Memory B cell (primary cell): Measurements from ENCODE around the gene SNRNP48.

Experiments
- ATAC-seq: fragments of 150-1000 bp; cut with Tn5 transposase; 2 replicates; pipeline ENCODE4 v1.10.0; 2021; ENCODE audit warnings: low read depth, mild to moderate bottlenecking, moderate library complexity
- DNase-seq, 2 donors: peaks; one replicate each; pipeline ENCODE4 v3.0.0; 2022; ENCODE audit warnings: low spot score in 2 of 2
- H3K27ac Mint-ChIP-seq: one replicate; pipeline ENCODE4 v1.8.0; 2022; ENCODE audit warnings: mild to moderate bottlenecking, moderate library complexity, mixed read lengths
- H3K27me3 Mint-ChIP-seq: one replicate; pipeline ENCODE4 v1.8.0; 2022; ENCODE audit warnings: mixed read lengths
- H3K36me3 Mint-ChIP-seq: one replicate; pipeline ENCODE4 v1.8.0; 2022; ENCODE audit warnings: mild to moderate bottlenecking, mixed read lengths
- H3K4me1 Mint-ChIP-seq: one replicate; pipeline ENCODE4 v1.8.0; 2022; ENCODE audit warnings: mixed read lengths
- H3K4me3 Mint-ChIP-seq: one replicate; pipeline ENCODE4 v1.8.0; 2022; ENCODE audit warnings: mild to moderate bottlenecking, moderate library complexity, mixed read lengths
- H3K9me3 Mint-ChIP-seq: one replicate; pipeline ENCODE4 v1.8.0; 2022; ENCODE audit warnings: mixed read lengths

SNRNP48 gene

DNA sequence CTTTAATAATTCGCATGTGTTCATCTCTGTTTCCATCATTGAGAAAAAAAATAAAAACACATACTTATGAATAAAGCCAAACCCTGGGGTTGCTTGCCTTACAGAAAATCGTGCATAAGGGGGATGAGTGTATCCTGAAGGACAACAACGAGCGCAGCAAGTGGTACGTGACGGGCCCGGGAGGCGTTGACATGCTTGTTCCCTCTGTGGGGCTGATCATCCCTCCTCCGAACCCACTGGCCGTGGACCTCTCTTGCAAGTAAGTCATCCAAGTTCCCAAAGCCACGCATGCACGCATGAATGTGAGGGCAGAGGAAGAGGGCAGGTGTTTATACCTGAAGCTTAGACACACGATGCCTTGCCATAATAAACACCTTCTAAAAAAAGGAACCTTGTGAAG, 20.9 kb upstream of the SNRNP48 start:
- Mint-ChIP-seq H3K27me3 (peaks cover 5% of the 10 kb centered on the region), H3K27ac (no peak overlapping the region), H3K9me3 (no peaks in the 10 kb centered on the region), H3K36me3 (no peaks in the 10 kb centered on the region), H3K4me3 (no peak overlapping the region), H3K4me1 (no peaks in the 10 kb centered on the region)
- ATAC-seq (no peak), DNase-seq (no peak)

DNA sequence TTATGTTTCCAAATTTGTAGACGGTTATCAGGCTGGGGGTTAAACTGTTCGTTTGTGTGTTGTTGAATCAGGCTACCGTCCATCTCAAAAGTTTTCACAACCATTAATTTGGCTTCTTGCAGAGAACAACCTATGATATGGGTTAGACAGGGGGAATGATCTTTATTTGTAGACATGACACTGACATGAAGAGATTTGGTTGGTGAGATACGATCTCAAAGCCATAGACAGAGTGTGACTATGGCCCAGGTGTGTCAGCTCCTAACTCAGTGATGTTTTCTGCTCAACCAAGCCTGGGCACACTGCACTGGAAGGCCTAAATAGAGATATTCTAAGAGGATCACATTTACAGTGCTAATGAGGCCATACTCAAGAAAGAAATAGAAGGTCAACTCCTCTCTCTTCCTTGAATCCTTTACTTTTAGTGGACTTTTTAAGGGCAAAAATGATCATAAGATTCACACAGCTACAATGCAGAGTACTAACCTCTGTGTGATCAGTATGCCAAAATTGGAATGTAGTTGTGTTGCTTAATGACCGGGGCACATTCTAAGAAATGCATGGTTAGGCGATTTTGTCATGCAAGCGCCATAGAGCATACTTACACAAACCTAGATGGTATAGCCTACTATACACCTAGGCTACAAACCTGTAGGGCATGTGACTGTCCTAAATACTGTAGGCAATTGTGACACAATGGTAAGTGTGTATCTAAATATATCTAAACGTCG, 17.6 kb upstream of the SNRNP48 start:
- DNase-seq = no peak
- H3K9me3 Mint-ChIP-seq = no peaks in the 10 kb centered on the region
- H3K4me1 Mint-ChIP-seq = no peaks in the 10 kb centered on the region
- no peak for ATAC-seq
- H3K27me3 Mint-ChIP-seq = peaks cover 3% of the 10 kb centered on the region
- no peak overlapping the region for H3K4me3 Mint-ChIP-seq
- no peaks in the 10 kb centered on the region for H3K36me3 Mint-ChIP-seq
- H3K27ac Mint-ChIP-seq = no peak overlapping the region

DNA sequence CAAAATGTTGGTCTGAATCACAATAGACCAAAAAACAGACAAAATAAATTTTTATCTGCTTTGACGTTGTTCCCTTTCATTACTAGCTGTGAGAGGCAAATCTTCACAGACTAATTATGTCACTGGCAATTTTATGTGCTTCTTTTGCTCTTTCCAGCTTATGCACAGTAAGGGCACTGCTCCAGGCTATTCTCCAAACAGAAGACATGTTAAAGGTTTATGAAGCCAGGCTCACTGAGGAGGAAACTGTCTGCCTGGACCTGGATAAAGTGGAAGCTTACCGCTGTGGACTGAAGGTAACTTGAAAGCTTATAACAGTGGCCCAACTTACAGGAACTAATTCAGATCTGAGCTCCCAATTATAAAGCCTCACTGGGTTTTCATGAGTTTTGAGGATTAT, 15.5 kb upstream of the SNRNP48 start:
- no peaks in the 10 kb centered on the region for H3K36me3 Mint-ChIP-seq
- DNase-seq (no peak), ATAC-seq (no peak)
- no peak overlapping the region for H3K4me3 Mint-ChIP-seq
- peaks cover 5% of the 10 kb centered on the region for H3K27me3 Mint-ChIP-seq
- H3K4me1 Mint-ChIP-seq = no peaks in the 10 kb centered on the region
- no peaks in the 10 kb centered on the region for H3K9me3 Mint-ChIP-seq
- H3K27ac Mint-ChIP-seq = no peak overlapping the region

DNA sequence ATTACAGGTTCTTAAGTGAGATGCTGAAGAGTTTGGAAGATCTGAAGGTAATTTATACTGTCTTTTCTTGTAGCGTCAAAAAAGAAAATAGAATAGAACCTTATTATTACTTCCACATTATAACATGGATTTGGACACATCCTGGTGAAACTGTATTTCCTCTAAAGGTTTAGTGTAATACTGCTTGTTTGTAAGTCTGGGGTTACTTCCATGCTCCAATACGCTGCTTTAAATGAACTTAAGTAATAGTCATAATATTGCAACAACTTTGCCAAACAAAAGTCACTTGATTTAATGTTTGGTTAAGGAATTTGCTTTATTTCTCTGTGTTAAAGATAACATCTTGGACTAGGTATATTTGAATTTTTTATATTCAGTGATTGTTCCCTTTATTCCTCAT, 11.5 kb upstream of the SNRNP48 start:
- Mint-ChIP-seq H3K4me1 (no peaks in the 10 kb centered on the region), H3K36me3 (peaks cover 2% of the 10 kb centered on the region), H3K4me3 (no peak overlapping the region), H3K9me3 (no peaks in the 10 kb centered on the region), H3K27ac (no peak overlapping the region), H3K27me3 (peaks cover 2% of the 10 kb centered on the region)
- no peak for DNase-seq
- no peak for ATAC-seq

DNA sequence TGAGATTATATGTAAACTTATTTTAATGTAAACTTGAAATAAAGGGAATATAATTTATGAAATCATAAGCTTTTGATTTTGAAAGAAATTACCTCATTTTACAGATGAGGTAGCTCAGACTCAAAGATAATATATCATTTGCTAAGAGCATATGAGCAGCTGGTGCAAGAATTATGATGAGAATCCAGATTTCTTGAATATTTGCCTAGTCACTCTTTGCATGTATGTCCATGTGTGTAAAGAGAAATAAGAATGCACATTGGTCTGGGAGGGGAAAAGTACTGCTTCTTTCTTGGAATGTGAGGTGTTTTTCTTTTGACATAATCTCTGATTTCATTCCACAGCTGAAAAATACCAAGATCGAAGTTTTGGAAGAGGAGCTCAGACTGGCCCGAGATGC, 11.1 kb upstream of the SNRNP48 start:
- Mint-ChIP-seq H3K36me3 (peaks cover 2% of the 10 kb centered on the region), H3K27ac (no peak overlapping the region), H3K4me3 (no peak overlapping the region), H3K9me3 (no peaks in the 10 kb centered on the region), H3K4me1 (no peaks in the 10 kb centered on the region), H3K27me3 (peaks cover 2% of the 10 kb centered on the region)
- no peak for DNase-seq
- no peak for ATAC-seq

DNA sequence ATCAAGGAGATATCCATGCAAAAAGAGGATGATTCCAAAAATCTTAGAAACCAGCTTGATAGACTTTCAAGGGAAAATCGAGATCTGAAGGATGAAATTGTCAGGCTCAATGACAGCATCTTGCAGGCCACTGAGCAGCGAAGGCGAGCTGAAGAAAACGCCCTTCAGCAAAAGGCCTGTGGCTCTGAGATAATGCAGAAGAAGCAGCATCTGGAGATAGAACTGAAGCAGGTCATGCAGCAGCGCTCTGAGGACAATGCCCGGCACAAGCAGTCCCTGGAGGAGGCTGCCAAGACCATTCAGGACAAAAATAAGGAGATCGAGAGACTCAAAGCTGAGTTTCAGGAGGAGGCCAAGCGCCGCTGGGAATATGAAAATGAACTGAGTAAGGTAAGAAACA, 10.1 kb upstream of the SNRNP48 start:
- H3K4me3 Mint-ChIP-seq = no peak overlapping the region
- no peak for DNase-seq
- H3K9me3 Mint-ChIP-seq = no peaks in the 10 kb centered on the region
- ATAC-seq = no peak
- no peak overlapping the region for H3K27ac Mint-ChIP-seq
- H3K27me3 Mint-ChIP-seq = peaks cover 2% of the 10 kb centered on the region
- H3K36me3 Mint-ChIP-seq = peaks cover 2% of the 10 kb centered on the region
- no peaks in the 10 kb centered on the region for H3K4me1 Mint-ChIP-seq

DNA sequence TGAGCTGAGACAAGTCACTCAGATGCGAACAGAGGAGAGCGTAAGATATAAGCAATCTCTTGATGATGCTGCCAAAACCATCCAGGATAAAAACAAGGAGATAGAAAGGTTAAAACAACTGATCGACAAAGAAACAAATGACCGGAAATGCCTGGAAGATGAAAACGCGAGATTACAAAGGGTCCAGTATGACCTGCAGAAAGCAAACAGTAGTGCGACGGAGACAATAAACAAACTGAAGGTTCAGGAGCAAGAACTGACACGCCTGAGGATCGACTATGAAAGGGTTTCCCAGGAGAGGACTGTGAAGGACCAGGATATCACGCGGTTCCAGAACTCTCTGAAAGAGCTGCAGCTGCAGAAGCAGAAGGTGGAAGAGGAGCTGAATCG, 9.5 kb upstream of the SNRNP48 start:
- H3K27ac Mint-ChIP-seq = no peak overlapping the region

DNA sequence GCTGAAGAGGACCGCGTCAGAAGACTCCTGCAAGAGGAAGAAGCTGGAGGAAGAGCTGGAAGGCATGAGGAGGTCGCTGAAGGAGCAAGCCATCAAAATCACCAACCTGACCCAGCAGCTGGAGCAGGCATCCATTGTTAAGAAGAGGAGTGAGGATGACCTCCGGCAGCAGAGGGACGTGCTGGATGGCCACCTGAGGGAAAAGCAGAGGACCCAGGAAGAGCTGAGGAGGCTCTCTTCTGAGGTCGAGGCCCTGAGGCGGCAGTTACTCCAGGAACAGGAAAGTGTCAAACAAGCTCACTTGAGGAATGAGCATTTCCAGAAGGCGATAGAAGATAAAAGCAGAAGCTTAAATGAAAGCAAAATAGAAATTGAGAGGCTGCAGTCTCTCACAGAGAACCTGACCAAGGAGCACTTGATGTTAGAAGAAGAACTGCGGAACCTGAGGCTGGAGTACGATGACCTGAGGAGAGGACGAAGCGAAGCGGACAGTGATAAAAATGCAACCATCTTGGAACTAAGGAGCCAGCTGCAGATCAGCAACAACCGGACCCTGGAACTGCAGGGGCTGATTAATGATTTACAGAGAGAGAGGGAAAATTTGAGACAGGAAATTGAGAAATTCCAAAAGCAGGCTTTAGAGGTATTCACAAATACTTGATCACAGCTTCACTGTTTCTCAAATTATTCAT, 8.9 kb upstream of the SNRNP48 start:
- Mint-ChIP-seq H3K27ac (no peak overlapping the region), H3K27me3 (peaks cover 2% of the 10 kb centered on the region), H3K4me3 (no peak overlapping the region), H3K4me1 (no peaks in the 10 kb centered on the region), H3K9me3 (no peaks in the 10 kb centered on the region), H3K36me3 (peaks cover 2% of the 10 kb centered on the region)
- ATAC-seq (no peak), DNase-seq (no peak)

More for the DNA sequence above, 9.5 kb upstream of the SNRNP48 start:
- no peak overlapping the region for H3K4me3 Mint-ChIP-seq
- H3K9me3 Mint-ChIP-seq = no peaks in the 10 kb centered on the region
- H3K36me3 Mint-ChIP-seq = peaks cover 2% of the 10 kb centered on the region
- ATAC-seq (no peak), DNase-seq (no peak)
- H3K4me1 Mint-ChIP-seq = no peaks in the 10 kb centered on the region
- peaks cover 2% of the 10 kb centered on the region for H3K27me3 Mint-ChIP-seq

DNA sequence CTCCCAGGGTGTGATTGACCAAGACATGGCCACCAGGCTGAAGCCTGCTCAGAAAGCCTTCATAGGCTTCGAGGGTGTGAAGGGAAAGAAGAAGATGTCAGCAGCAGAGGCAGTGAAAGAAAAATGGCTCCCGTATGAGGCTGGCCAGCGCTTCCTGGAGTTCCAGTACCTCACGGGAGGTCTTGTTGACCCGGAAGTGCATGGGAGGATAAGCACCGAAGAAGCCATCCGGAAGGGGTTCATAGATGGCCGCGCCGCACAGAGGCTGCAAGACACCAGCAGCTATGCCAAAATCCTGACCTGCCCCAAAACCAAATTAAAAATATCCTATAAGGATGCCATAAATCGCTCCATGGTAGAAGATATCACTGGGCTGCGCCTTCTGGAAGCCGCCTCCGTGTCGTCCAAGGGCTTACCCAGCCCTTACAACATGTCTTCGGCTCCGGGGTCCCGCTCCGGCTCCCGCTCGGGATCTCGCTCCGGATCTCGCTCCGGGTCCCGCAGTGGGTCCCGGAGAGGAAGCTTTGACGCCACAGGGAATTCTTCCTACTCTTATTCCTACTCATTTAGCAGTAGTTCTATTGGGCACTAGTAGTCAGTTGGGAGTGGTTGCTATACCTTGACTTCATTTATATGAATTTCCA, 4.6 kb upstream of the SNRNP48 start:
- H3K27ac Mint-ChIP-seq = no peak overlapping the region
- DNase-seq = no peak
- no peak overlapping the region for H3K4me3 Mint-ChIP-seq
- H3K36me3 Mint-ChIP-seq = peaks cover 4% of the 10 kb centered on the region
- H3K4me1 Mint-ChIP-seq = peaks cover 7% of the 10 kb centered on the region
- no peak for ATAC-seq
- no peaks in the 10 kb centered on the region for H3K9me3 Mint-ChIP-seq
- no peaks in the 10 kb centered on the region for H3K27me3 Mint-ChIP-seq

DNA sequence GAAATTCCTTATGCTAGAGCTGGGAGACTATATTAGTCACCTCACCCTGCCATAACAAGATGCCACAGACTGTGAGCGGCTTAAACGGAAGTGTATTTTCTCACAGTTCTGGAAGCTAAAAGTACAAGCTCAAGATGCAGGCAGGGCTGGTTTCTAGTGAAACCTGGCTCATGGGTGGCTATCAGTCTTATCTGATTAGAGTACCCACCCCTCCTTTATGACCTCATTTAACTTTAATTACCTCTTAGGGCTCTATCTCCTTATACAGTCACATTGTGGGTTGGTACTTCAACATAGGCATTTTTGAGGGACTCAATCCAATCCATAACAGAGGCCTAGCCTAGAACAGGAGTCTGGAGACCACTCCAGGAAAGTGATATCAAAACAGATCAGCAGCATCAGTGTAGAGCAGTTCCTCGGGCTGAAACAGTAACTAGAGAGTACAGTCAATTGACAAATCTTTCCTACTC, 2.3 kb upstream of the SNRNP48 start:
- H3K27ac Mint-ChIP-seq = no peak overlapping the region
- peaks cover 5% of the 10 kb centered on the region for H3K36me3 Mint-ChIP-seq
- DNase-seq = no peak
- H3K9me3 Mint-ChIP-seq = no peaks in the 10 kb centered on the region
- H3K4me1 Mint-ChIP-seq = peaks cover 21% of the 10 kb centered on the region
- ATAC-seq = no peak
- H3K4me3 Mint-ChIP-seq = no peak overlapping the region
- H3K27me3 Mint-ChIP-seq = no peaks in the 10 kb centered on the region

DNA sequence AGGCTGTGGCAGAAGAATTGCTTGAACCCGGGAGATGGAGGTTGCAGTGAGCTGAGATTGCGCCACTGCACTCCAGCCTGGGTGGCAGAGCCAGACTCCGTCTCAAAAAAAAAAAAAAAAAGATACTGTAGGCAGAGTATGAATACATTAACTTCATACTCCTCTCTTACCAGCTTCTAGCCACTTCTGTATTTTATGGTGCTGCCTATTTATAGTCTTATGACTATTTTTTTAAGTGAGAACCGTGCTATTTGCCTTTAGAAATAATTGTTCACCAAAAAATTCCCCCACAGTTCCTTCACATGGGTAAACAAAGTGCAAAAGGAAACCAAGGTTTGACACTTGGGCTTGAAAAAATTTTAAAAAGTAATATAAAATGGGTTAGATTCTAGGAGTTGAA, 1.5 kb upstream of the SNRNP48 start:
- H3K27ac Mint-ChIP-seq = no peak overlapping the region
- H3K9me3 Mint-ChIP-seq = no peaks in the 10 kb centered on the region
- no peaks in the 10 kb centered on the region for H3K27me3 Mint-ChIP-seq
- ATAC-seq (no peak), DNase-seq (no peak)
- H3K4me3 Mint-ChIP-seq = no peak overlapping the region
- peaks cover 28% of the 10 kb centered on the region for H3K4me1 Mint-ChIP-seq
- peaks cover 10% of the 10 kb centered on the region for H3K36me3 Mint-ChIP-seq

DNA sequence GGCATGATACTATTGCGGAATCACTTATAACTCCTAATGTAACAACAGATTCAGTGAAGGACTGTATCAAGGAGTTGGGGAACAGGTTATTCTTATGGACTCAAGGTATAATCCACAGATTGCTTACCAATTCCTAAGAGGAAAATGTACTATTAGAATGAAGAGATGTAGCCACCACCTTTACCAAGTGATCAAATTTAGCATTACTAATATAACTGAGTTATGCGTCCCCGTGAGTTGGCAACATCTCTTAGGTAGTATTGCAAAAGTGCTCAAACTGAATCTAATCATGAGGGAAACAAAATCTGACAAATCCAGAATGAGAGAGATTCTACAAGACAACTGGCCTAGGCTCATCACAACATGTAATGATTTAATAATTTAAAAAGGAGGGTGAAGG, 777 bp upstream of the SNRNP48 start:
- DNase-seq = no peak

DNA sequence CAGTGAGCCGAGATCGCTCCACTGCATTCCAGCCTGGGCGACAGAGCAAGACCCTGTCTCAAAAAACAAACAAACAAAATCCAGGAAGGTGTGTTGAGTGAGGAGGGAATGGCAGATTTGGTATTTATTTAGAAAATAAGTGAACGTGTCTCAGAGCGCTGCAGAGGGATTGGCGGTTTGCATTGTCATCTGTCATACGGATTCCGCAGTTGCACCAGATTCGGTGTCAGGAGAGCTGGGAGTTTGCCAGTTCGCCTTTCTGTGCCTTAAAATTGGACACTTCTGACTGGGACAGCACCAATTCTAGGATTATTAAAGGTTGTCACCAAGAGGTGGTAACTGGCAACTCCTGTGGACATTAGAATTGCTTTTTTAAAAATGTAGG, 912 bp downstream of the SNRNP48 start:
- Mint-ChIP-seq H3K27ac (no peak overlapping the region), H3K36me3 (peaks cover 11% of the 10 kb centered on the region), H3K9me3 (no peaks in the 10 kb centered on the region), H3K4me1 (peaks cover 28% of the 10 kb centered on the region), H3K4me3 (peak overlapping the region; percentile 99), H3K27me3 (no peaks in the 10 kb centered on the region)
- no peak for DNase-seq
- ATAC-seq = no peak

More for the DNA sequence above, 777 bp upstream of the SNRNP48 start:
- Mint-ChIP-seq H3K9me3 (no peaks in the 10 kb centered on the region), H3K4me3 (peak overlapping the region; percentile 99), H3K27me3 (no peaks in the 10 kb centered on the region), H3K36me3 (peaks cover 10% of the 10 kb centered on the region), H3K4me1 (peaks cover 28% of the 10 kb centered on the region), H3K27ac (peak overlapping the region; percentile 91)
- ATAC-seq = no peak

DNA sequence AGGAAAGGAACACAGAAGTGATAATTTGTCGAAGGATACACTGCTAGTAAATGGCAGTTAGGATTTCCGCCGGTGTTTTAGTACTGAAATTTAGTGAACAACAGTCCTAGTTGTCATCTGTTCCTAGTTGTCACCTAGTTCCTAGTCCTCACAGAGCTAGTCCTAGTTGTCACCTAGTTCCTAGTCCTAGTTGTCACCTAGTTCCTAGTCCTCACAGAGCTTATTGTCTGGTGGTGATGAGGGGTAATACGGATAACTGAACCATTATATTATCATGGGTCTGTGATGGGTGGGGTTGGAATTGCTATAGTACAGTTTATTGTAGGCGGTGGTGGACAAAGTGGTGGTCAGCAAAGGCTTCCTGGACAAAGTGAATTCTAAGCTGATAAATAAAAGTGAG, 1.8 kb downstream of the SNRNP48 start:
- ATAC-seq (no peak), DNase-seq (no peak)
- Mint-ChIP-seq H3K27ac (peak overlapping the region; percentile 4), H3K27me3 (no peaks in the 10 kb centered on the region), H3K4me3 (peak overlapping the region; percentile 1), H3K4me1 (peaks cover 28% of the 10 kb centered on the region), H3K9me3 (no peaks in the 10 kb centered on the region), H3K36me3 (peaks cover 11% of the 10 kb centered on the region)
